Uterus (tissue), 4 donors: ENCODE measurements around the gene HHIPL1. TPM values are rescaled to one million over a fixed set of nuclear protein-coding genes. Genes with fewer than 3 reads are reported as not detected.

ENCODE experiments used
- DNase-seq, 2 donors: peaks; one replicate each; pipeline ENCODE4 v3.0.0-alpha.2; 2019 to 2020
- H3K27ac ChIP-seq, 2 donors: fragments of 200-600 bp; sonication (generic); 1 replicate in 1 of 2; 2 replicates in 1 of 2; pipeline ENCODE4 v1.5.1; 2016 to 2018
- H3K27me3 ChIP-seq, 2 donors: fragments of 200-600 bp; sonication (generic); one replicate each; pipeline ENCODE4 v1.5.1; 2018 to 2019; ENCODE audit warnings: control low read depth in 1 of 2
- H3K36me3 ChIP-seq, 2 donors: fragments of 200-600 bp; sonication (generic); one replicate each; pipeline ENCODE4 v1.5.1; 2019; ENCODE audit warnings: control low read depth in 1 of 2
- H3K4me1 ChIP-seq, 2 donors: fragments of 200-600 bp; sonication (generic); one replicate each; pipeline ENCODE4 v1.5.1; 2018 to 2019; ENCODE audit warnings: control low read depth in 1 of 2
- H3K4me3 ChIP-seq, 2 donors: fragments of 200-600 bp; sonication (generic); 1 replicate in 1 of 2; 2 replicates in 1 of 2; pipeline ENCODE4 v1.5.1; 2018 to 2019; ENCODE audit warnings: mild to moderate bottlenecking in 1 of 2
- H3K9me3 ChIP-seq, 2 donors: fragments of 200-600 bp; sonication (generic); one replicate each; pipeline ENCODE4 v1.5.1; 2019; ENCODE audit warnings: control low read depth in 1 of 2
- POLR2A ChIP-seq, 2 donors: fragments of 450-650 bp; IDR thresholded peaks; one replicate each; pipeline ENCODE4 v1.6.1; 2016; ENCODE audit warnings: antibody characterized with exemption in 2 of 2, mild to moderate bottlenecking in 1 of 2, moderate library complexity in 1 of 2
- intact Hi-C: fragments of 100-400 bp; cut with DNase I; formaldehyde crosslinking; loops from one replicate; pipeline ENCODE4 v1.15.1; 2023; ENCODE audit warnings: low total_unique reads
- total RNA-seq, 4 donors: library from RNA; depleted of rRNA in 3 of 4; stranded (reverse); fragments of >200 nt in 3 of 4; gene quantifications; one replicate each; pipeline versions ENCODE4 v1.1.0 to v1.2.4, GENCODE V29; 2014 to 2023
- TF ChIP-seq, protein P1 (sequence below), 4 experiments: fragments of 200-600 bp in 2 of 4; fragments of 450-650 bp in 2 of 4; sonication (generic) in 2 of 4; IDR thresholded peaks; one replicate each; pipeline ENCODE4 v1.5.1; 2016 to 2019; ENCODE audit warnings: antibody characterized with exemption in 4 of 4, mild to moderate bottlenecking in 2 of 4, moderate library complexity in 1 of 4
- donor health status: DM: yes; HTN: yes; CAD: no.

The HHIPL1 gene
- total RNA-seq, 4 donors from 2014 or later: under 0.01 to 8.2 (median 3.0) TPM

DNA sequence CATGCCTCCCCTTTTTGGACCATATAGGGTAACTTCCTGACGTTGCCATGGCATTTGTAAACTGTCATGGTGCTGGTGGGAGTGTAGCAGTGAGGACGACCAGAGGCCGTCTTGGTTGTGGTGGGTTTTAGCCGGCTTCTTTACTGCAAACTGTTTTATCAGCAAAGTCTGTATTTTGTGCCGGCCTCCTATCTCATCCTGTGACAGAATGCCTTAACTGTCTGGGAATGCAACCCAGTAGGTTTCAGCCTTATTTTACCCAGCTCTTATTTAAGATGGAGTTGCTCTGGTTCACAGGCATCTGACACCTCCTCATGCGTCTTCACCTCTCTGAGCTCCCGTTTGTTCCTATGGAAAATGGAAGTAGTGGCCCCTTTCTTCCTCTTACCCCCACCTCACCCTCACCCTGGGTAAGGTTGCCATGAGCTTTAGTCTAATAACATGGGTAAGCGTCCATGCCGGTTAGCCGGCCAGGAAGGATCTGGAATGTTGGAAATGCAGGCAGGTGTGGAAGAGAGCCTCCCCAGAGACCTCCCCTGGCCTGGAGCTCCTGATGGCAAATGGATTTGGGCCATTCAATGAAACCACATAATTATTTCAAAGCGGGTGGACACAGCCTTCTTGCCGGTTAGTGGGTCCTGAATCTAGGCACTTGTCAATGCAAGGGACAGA, 18.6 kb downstream of the HHIPL1 start:
- Histone ChIP-seq H3K9me3 (no peaks in the 10 kb centered on the region), H3K27me3 (no peaks in the 10 kb centered on the region), H3K36me3 (no peaks in the 10 kb centered on the region), H3K4me1 (no peaks in the 10 kb centered on the region), H3K27ac (no peak overlapping the region), H3K4me3 (no peak overlapping the region)
- TF ChIP-seq, protein P1, sequence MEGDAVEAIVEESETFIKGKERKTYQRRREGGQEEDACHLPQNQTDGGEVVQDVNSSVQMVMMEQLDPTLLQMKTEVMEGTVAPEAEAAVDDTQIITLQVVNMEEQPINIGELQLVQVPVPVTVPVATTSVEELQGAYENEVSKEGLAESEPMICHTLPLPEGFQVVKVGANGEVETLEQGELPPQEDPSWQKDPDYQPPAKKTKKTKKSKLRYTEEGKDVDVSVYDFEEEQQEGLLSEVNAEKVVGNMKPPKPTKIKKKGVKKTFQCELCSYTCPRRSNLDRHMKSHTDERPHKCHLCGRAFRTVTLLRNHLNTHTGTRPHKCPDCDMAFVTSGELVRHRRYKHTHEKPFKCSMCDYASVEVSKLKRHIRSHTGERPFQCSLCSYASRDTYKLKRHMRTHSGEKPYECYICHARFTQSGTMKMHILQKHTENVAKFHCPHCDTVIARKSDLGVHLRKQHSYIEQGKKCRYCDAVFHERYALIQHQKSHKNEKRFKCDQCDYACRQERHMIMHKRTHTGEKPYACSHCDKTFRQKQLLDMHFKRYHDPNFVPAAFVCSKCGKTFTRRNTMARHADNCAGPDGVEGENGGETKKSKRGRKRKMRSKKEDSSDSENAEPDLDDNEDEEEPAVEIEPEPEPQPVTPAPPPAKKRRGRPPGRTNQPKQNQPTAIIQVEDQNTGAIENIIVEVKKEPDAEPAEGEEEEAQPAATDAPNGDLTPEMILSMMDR (IDR thresholded peaks at IDR 0.05): no peak
- no peak for TF ChIP-seq POLR2A (IDR thresholded peaks at IDR 0.05)
- no peak for DNase-seq
- intact Hi-C loops: no loop called here

DNA sequence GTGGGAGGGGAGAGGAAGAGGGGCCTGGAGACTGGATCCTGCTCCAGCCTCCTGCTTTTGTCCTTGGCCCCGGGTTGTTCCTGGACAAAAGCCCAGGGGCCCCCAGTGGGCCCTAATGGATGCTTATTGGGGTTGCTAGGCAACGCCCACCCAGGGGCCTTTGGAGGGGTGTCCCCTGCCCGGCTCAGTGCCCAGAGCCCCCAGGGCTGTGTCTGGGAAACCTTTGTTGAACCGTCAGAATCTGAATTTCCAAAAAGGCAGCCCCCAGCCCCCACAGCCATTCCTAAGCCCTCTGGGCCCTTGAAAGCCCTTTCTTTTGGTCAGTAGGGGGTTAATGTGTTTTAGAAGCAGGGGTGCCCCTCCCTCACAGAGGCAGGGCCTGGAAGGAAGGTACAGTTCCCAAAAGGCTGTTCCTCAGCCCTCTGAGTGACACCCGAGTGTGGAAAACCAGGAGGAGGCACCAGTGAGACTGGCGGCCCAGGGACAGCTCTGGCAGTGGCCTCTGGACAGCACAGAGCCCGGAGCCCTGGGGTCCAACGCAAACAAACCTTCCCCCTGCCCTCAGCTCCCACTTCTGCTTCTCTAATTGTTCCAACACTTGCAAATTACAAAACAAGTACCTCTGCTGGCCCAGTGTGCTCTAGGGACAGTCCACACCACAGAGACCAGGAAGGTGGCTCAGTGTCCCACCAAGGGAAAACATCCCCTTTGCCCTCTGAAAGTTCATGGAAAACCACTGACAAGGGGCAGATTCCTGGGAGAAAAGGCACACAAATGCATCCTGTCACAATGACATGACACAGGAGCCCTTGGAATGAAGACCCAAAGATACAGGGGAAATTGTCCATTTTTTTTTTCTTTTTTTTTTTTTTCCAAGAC, 19.4 kb downstream of the HHIPL1 start:
- no peaks in the 10 kb centered on the region for H3K36me3 ChIP-seq
- no peaks in the 10 kb centered on the region for H3K4me1 ChIP-seq
- no peaks in the 10 kb centered on the region for H3K9me3 ChIP-seq
- TF ChIP-seq, protein P1 (IDR thresholded peaks at IDR 0.05): no peak
- no peak for TF ChIP-seq POLR2A (IDR thresholded peaks at IDR 0.05)
- no peak overlapping the region for H3K4me3 ChIP-seq
- no peaks in the 10 kb centered on the region for H3K27me3 ChIP-seq
- intact Hi-C loops: no loop called here
- no peak for DNase-seq
- no peak overlapping the region for H3K27ac ChIP-seq

DNA sequence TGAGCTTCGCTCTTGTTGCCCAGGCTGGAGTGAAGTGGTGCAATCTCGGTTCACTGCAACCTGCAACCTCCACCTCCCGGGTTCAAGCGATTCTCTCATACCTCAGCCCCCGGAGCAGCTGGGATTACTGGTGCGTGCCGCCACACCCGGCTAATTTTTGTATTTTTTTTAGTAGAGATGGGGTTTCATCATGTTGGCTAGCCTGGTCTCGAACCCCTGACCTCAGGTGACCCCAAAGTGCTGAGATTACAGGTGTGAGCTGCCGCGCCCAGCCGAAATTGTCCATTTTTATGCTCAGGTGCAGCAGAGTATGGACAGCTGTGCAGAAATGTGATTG, 20.0 kb downstream of the HHIPL1 start:
- DNase-seq: no peak
- H3K4me3 ChIP-seq: no peak overlapping the region
- H3K9me3 ChIP-seq: no peaks in the 10 kb centered on the region
- TF ChIP-seq, protein P1 (IDR thresholded peaks at IDR 0.05): no peak
- TF ChIP-seq POLR2A (IDR thresholded peaks at IDR 0.05): no peak
- no peaks in the 10 kb centered on the region for H3K36me3 ChIP-seq
- H3K27me3 ChIP-seq: no peaks in the 10 kb centered on the region
- no peak overlapping the region for H3K27ac ChIP-seq
- H3K4me1 ChIP-seq: no peaks in the 10 kb centered on the region
- intact Hi-C loops: no loop called here

DNA sequence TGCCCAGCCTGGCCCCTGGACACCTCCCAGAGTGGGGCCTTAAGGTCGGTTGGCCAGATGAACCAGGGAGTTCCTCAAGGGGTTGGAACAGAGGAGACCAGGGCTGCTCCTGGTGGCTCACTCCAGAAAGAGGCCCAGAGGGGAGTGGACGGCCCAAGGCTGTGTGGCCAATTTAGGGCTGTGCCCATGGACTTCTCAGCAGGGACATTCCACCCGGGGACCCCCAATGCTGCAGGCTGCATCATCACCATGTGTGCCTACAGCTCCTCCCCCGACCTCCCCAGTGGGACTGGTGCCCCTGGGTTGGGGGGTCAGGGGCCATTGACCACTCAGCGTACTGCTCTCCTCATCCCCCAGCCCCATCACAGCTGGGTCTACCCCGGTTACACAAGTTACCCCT, 21.6 kb downstream of the HHIPL1 start:
- intact Hi-C loops: no loop called here
- no peak for TF ChIP-seq POLR2A (IDR thresholded peaks at IDR 0.05)
- TF ChIP-seq, protein P1 (IDR thresholded peaks at IDR 0.05): no peak
- no peak overlapping the region for H3K4me3 ChIP-seq
- no peaks in the 10 kb centered on the region for H3K36me3 ChIP-seq
- DNase-seq: no peak
- no peaks in the 10 kb centered on the region for H3K9me3 ChIP-seq
- H3K27me3 ChIP-seq: no peaks in the 10 kb centered on the region
- H3K4me1 ChIP-seq: no peaks in the 10 kb centered on the region
- H3K27ac ChIP-seq: no peak overlapping the region

DNA sequence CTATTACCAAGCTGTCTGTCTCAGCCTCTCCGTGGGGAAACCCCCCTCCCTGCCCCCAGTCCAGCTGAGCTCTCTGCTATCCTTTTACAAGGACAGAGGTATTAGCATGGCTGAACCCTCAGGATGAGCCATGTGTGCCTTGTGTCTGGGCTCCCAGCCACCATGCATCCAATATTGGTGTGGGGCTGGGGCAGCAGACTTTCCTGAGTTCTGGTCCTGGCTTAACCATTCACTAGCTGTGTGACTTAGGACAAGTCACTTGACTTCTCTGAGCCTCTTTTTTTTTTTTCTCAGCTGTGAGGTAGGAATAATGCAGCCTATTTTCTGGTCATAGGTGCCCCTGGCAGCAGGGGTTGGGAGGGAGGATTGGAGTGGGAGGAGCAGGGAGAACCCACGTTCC, 22.1 kb downstream of the HHIPL1 start:
- H3K36me3 ChIP-seq: no peaks in the 10 kb centered on the region
- TF ChIP-seq, protein P1 (IDR thresholded peaks at IDR 0.05): no peak
- TF ChIP-seq POLR2A (IDR thresholded peaks at IDR 0.05): no peak

More for the DNA sequence above, 22.1 kb downstream of the HHIPL1 start:
- no peak overlapping the region for H3K4me3 ChIP-seq
- no peaks in the 10 kb centered on the region for H3K27me3 ChIP-seq
- H3K9me3 ChIP-seq: no peaks in the 10 kb centered on the region
- intact Hi-C loops: no loop called here
- no peak overlapping the region for H3K27ac ChIP-seq
- DNase-seq: no peak
- no peaks in the 10 kb centered on the region for H3K4me1 ChIP-seq
